Body of pancreas (tissue), 4 donors: Measurements from ENCODE around the gene NFYC. TPM values are rescaled to one million over a fixed set of nuclear protein-coding genes. Genes with fewer than 3 reads are reported as not detected.

Experiments used
- ATAC-seq: fragments of 150-250 bp; one replicate; pipeline ENCODE4 v1.9.1; 2016
- DNase-seq, 4 donors: peaks; one replicate each; pipeline ENCODE4 v3.0.0-alpha.2; 2019
- H3K27ac ChIP-seq, 4 donors: fragments of 200-600 bp; sonication (generic); 1 replicate in 3 of 4; 2 replicates in 1 of 4; pipeline versions ENCODE4 v1.5.1 to v1.6.1; 2016 to 2019; ENCODE audit warnings: mild to moderate bottlenecking in 1 of 4, mixed read lengths in 1 of 4, moderate library complexity in 1 of 4
- H3K27me3 ChIP-seq, 2 donors: fragments of 200-600 bp; sonication (generic); one replicate each; pipeline ENCODE4 v1.6.0; 2016; ENCODE audit warnings: mild to moderate bottlenecking in 1 of 2
- H3K36me3 ChIP-seq, 2 donors: fragments of 200-600 bp; sonication (generic); replicated peaks in 1 of 2; 2 replicates each; pipeline ENCODE4 v1.5.1; 2016; ENCODE audit warnings: low read depth in 2 of 2; ENCODE audit not compliant: insufficient read depth in 1 of 2
- H3K4me1 ChIP-seq: fragments of 200-600 bp; sonication (generic); one replicate; pipeline ENCODE4 v1.6.0; 2016
- H3K4me3 ChIP-seq, 2 donors: fragments of 200-600 bp; sonication (generic); 1 replicate in 1 of 2; 2 replicates in 1 of 2; pipeline ENCODE4 v1.5.1; 2016 to 2019
- H3K9me3 ChIP-seq, 3 donors: fragments of 200-600 bp; sonication (generic); 1 replicate in 2 of 3; 2 replicates in 1 of 3; pipeline ENCODE4 v1.5.1; 2016
- POLR2A ChIP-seq, 3 donors: fragments of 450-650 bp; IDR thresholded peaks; one replicate each; pipeline ENCODE4 v1.6.1; 2016; ENCODE audit warnings: antibody characterized with exemption in 3 of 3, mild to moderate bottlenecking in 2 of 3
- WGBS, 2 donors: methylation state at CpG; one replicate each; pipeline ENCODE4 v1.1.5; 2017; 5-methylcytosine and 5-hydroxymethylcytosine counted together
- intact Hi-C: fragments of 100-400 bp; cut with DNase I; formaldehyde crosslinking; loops from one replicate; pipeline ENCODE4 v1.15.1; 2023
- total RNA-seq, 2 donors: library from RNA; depleted of rRNA; stranded (reverse); fragments of >200 nt; gene quantifications; one replicate each; pipeline ENCODE4 v1.1.0, GENCODE V29; 2016
- TF ChIP-seq, protein P1 (sequence below), 7 experiments: fragments of 450-650 bp in 4 of 7; fragments of 200-600 bp in 3 of 7; sonication (generic) in 3 of 7; IDR thresholded peaks; one replicate each; pipeline ENCODE4 v1.5.1; 2016 to 2019; ENCODE audit warnings: antibody characterized with exemption in 7 of 7

The NFYC gene
- total RNA-seq, 2 donors from 2014 or later, result 37.2 to 44.9 TPM

DNA sequence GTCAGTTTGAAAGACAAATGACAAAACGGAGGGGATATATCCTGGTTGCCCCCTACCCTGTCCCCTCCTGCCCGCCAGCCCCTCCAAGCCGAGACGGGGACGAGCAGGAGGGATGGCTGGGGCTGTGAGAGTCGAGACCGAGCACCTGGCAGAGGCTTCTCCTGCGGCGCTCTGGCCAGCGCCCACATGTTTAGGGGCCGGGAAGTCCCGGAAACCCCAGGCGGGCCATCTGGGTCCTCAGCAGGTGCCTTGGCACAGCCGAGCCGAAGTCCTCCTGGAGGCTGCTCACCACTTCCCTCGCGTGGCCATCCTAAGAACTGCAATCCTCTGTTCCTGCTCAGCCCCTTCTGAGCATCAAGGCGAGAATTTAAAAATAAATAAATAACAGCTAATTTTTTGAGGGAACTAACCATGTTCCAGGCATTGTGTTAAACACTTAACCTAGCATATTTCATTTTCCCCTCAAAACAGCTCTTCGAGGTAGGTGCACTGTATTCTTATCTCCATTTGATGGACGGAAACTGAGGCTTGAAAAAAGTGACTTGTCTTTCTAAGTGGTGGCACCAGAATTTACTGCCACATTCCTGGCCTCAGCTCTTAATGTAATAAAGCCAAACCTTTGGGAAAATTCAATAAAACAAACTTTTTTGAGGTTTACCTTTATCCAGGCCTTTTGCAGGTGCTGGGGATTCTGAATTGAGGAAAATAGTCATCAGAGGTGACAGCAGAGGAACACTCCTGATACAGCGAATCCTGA lies 22.6 kb upstream of the NFYC start:
- H3K4me3 ChIP-seq, result no peak overlapping the region
- no peak for TF ChIP-seq POLR2A (IDR thresholded peaks at IDR 0.05)
- TF ChIP-seq, protein P1, sequence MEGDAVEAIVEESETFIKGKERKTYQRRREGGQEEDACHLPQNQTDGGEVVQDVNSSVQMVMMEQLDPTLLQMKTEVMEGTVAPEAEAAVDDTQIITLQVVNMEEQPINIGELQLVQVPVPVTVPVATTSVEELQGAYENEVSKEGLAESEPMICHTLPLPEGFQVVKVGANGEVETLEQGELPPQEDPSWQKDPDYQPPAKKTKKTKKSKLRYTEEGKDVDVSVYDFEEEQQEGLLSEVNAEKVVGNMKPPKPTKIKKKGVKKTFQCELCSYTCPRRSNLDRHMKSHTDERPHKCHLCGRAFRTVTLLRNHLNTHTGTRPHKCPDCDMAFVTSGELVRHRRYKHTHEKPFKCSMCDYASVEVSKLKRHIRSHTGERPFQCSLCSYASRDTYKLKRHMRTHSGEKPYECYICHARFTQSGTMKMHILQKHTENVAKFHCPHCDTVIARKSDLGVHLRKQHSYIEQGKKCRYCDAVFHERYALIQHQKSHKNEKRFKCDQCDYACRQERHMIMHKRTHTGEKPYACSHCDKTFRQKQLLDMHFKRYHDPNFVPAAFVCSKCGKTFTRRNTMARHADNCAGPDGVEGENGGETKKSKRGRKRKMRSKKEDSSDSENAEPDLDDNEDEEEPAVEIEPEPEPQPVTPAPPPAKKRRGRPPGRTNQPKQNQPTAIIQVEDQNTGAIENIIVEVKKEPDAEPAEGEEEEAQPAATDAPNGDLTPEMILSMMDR (IDR thresholded peaks at IDR 0.05), result peak; percentile 82 to 95 (median 92)
- intact Hi-C loops, result no loop called here

DNA sequence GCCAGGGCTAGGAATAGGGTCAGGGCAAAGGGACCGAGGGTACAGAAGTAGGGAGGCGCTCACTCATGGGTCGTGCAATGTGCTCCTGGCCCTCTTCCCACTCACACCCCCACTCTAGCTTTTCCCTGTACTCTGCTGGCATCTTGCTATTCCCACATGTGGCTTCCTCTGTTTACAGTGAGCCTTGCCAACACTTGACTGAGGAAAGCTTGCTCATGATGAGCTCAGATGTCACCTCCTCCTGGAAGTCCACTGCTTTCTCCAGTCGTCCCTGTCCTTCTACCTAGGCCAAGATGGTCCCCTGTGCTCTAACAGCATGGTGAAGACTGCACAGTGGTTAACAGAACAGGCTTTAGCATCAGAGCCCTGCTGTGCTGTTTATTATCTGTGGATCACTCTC lies 18.1 kb upstream of the NFYC start:
- DNase-seq (no peak), ATAC-seq (no peak)
- no peak overlapping the region for H3K4me3 ChIP-seq
- no peak overlapping the region for H3K27ac ChIP-seq
- H3K27me3 ChIP-seq, result no peaks in the 10 kb centered on the region
- intact Hi-C loops, result no loop called here
- H3K4me1 ChIP-seq, result peaks cover 3% of the 10 kb centered on the region
- no peaks in the 10 kb centered on the region for H3K9me3 ChIP-seq
- H3K36me3 ChIP-seq, result no peaks in the 10 kb centered on the region
- WGBS, 2 donors, result 73 to 85% methylated on average over 4 of the region's 4 CpGs
- TF ChIP-seq, protein P1 (IDR thresholded peaks at IDR 0.05), result no peak
- no peak for TF ChIP-seq POLR2A (IDR thresholded peaks at IDR 0.05)

More for the DNA sequence above, 22.6 kb upstream of the NFYC start:
- H3K36me3 ChIP-seq, result no peaks in the 10 kb centered on the region
- H3K27ac ChIP-seq, result no peak overlapping the region
- WGBS, 2 donors, result 11 to 15% methylated on average over 15 to 21 of the region's 21 CpGs
- ATAC-seq (peak; percentile 80), DNase-seq (peak; percentile 84 to 91 (median 86))
- H3K9me3 ChIP-seq, result no peaks in the 10 kb centered on the region
- H3K27me3 ChIP-seq, result no peaks in the 10 kb centered on the region
- peaks cover 11% of the 10 kb centered on the region for H3K4me1 ChIP-seq

DNA sequence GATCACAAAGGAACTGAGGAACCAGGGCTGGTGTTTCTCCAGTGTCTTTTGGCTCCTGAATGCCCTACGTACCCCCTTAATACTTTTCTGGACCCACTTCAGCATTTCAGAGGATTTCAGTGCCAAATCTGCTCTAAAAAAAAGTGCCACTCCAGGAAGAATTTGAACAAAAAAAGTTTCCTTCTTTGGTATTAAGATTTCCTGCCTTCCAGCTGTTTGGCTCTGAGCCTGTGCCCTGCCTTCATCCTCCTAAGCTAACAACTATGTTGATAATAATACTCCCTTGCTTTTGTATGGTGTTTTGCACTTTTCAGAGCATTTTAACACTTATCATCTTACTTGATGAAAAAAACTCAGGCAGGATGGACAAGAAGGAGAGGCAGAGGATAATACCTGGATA lies 15.0 kb upstream of the NFYC start:
- no peak for DNase-seq
- intact Hi-C loops, result no loop called here
- 73 to 91% methylated on average over 1 of the region's 1 CpG for WGBS, 2 donors

DNA sequence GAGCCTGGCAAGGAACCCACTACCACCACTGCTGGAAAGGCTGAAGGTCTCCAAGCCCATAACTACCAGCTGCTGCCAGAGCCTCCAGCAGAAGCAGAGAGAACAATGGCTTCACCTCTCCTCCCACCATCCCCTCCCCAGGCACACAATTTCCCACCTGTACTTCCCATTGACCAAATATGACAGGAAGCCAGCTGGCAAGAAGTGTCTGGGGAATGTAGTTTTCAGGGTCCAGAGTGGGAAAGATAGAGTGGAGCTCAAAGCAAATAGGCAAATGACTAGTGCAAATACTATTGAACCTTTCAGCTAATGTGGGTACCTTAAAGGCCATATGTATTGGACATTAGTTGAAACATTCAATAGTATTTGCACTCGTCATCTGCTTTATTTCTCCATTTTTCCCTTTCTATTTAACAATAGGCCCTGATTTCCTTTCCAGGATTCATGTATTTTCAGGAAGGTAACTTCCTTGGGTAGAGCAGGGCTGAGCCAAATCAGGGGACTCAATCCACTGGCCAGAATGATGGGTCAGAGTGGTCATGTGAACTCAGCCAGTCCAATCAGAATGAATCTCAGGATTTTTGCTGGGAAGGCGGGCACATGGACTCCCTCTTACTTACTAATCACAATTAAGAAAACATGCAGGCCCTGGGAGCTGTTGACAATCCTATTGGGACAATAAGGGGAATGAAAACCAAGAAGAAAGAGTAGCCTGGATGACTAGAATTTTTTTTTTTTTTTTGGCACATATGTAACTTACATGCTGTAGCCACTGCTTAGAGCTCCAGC lies 12.1 kb upstream of the NFYC start:
- intact Hi-C loops, result no loop called here
- no peak for ATAC-seq
- TF ChIP-seq POLR2A (IDR thresholded peaks at IDR 0.05), result no peak
- TF ChIP-seq, protein P1 (IDR thresholded peaks at IDR 0.05), result no peak

More for the DNA sequence above, 15.0 kb upstream of the NFYC start:
- Histone ChIP-seq H3K27ac (no peak overlapping the region), H3K4me1 (no peaks in the 10 kb centered on the region), H3K36me3 (no peaks in the 10 kb centered on the region), H3K27me3 (no peaks in the 10 kb centered on the region), H3K4me3 (no peak overlapping the region), H3K9me3 (no peaks in the 10 kb centered on the region)
- no peak for ATAC-seq
- TF ChIP-seq POLR2A (IDR thresholded peaks at IDR 0.05), result no peak
- TF ChIP-seq, protein P1 (IDR thresholded peaks at IDR 0.05), result no peak

More for the DNA sequence above, 12.1 kb upstream of the NFYC start:
- no peak for DNase-seq
- Histone ChIP-seq H3K4me3 (no peak overlapping the region), H3K4me1 (no peaks in the 10 kb centered on the region), H3K27ac (no peak overlapping the region), H3K27me3 (no peaks in the 10 kb centered on the region), H3K9me3 (no peaks in the 10 kb centered on the region), H3K36me3 (no peaks in the 10 kb centered on the region)
- WGBS, 2 donors, result 88 to 92% methylated on average over 2 of the region's 2 CpGs
